GM19328 (cell line): ENCODE data around the gene TNFRSF1A.

Source experiments
- ATAC-seq: cut with Tn5 transposase; IDR thresholded peaks from one replicate; pipeline ENCODE4 v1.9.1; 2021; ENCODE audit warnings: mild to moderate bottlenecking, moderate library complexity; ENCODE audit not compliant: unreplicated experiment

TNFRSF1A gene

GRCh38 chr12:6374786-6375160 lies 32.9 kb upstream of the TNFRSF1A start:
- no peak for ATAC-seq

- ATAC-seq, result no peak
Observed at GRCh38 chr12:6374028-6374785, 32.3 kb upstream of the TNFRSF1A start.

- no peak for ATAC-seq
Observed at GRCh38 chr12:6373022-6373787, 31.3 kb upstream of the TNFRSF1A start.

- no peak for ATAC-seq
Observed at GRCh38 chr12:6372403-6373003, 30.6 kb upstream of the TNFRSF1A start.

GRCh38 chr12:6370994-6371754 lies 29.3 kb upstream of the TNFRSF1A start:
- ATAC-seq, result no peak

- no peak for ATAC-seq
Observed at GRCh38 chr12:6370576-6370935, 28.7 kb upstream of the TNFRSF1A start.

GRCh38 chr12:6369916-6370575 lies 28.2 kb upstream of the TNFRSF1A start:
- no peak for ATAC-seq

GRCh38 chr12:6368906-6369525 lies 27.1 kb upstream of the TNFRSF1A start:
- ATAC-seq, result no peak

- ATAC-seq, result no peak
Observed at GRCh38 chr12:6367969-6368892, 26.4 kb upstream of the TNFRSF1A start.

GRCh38 chr12:6367065-6367968 lies 25.4 kb upstream of the TNFRSF1A start:
- ATAC-seq, result no peak

GRCh38 chr12:6364044-6364374 lies 22.1 kb upstream of the TNFRSF1A start:
- ATAC-seq, result no peak

GRCh38 chr12:6363330-6364043 lies 21.6 kb upstream of the TNFRSF1A start:
- no peak for ATAC-seq

GRCh38 chr12:6363010-6363329 lies 21.1 kb upstream of the TNFRSF1A start:
- ATAC-seq, result no peak

GRCh38 chr12:6362403-6362802 lies 20.5 kb upstream of the TNFRSF1A start:
- ATAC-seq, result no peak

- ATAC-seq, result no peak
Observed at GRCh38 chr12:6361834-6362233, 20.0 kb upstream of the TNFRSF1A start.

- no peak for ATAC-seq
Observed at GRCh38 chr12:6360578-6361490, 19.0 kb upstream of the TNFRSF1A start.

GRCh38 chr12:6360080-6360571 lies 18.2 kb upstream of the TNFRSF1A start:
- no peak for ATAC-seq
